ENCODE measurements around the gene SORL1. TPM values are rescaled to one million over a fixed set of nuclear protein-coding genes. Genes with fewer than 3 reads are reported as not detected.

Gene SORL1
- total and polyA plus RNA-seq, 2 experiments from 2014 or later: 0.26 to 0.54 TPM

DNA sequence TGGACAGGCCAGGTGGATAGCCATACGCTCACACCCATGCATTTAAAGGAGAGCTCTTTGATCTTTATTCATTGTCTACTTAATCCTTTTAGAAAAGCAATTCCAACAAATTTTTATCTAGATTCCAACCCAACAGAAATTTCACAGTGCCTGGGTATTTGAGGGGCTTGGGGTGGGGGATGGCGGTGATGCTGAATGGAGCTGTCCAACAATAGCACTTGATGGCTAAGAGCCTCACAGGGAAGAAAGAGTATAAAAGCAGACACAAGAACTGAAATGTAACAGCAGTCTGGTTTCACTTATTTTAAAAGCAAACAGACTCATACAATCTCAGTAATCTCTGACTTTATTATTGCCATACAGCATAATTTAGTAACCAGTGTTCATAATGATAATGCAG lies 102.4 kb downstream of the SORL1 start:
- WGBS, 2 experiments (ENCODE audit: low coverage in 1 of 2, low lambda C conversion rate in 2 of 2, missing lambda C conversion rate in 2 of 2): 67 to 80% methylated on average over 2 of the region's 2 CpGs
- Histone ChIP-seq H3K9me3 (ENCODE audit: low read depth) (no peaks in the 10 kb centered on the region), H3F3A (ENCODE audit: insufficient read depth) (no peaks in the 10 kb centered on the region), H3K27ac (no peak overlapping the region), H3K4me1 (ENCODE audit: insufficient read depth) (no peaks in the 10 kb centered on the region), H3K79me2 (ENCODE audit: insufficient read depth) (no peaks in the 10 kb centered on the region), H4K20me1 (ENCODE audit: insufficient read depth) (no peaks in the 10 kb centered on the region), H3K27me3 (replicated peaks; ENCODE audit: insufficient read depth) (peaks cover 44% of the 10 kb centered on the region), H3K4me2 (ENCODE audit: unreplicated experiment) (no peak overlapping the region), H3K4me3 (no peak overlapping the region), H3K9me2 (ENCODE audit: insufficient read depth) (no peaks in the 10 kb centered on the region), H3K36me3 (ENCODE audit: low read depth) (no peaks in the 10 kb centered on the region), H3K9ac (no peak overlapping the region), H2AFZ (no peak overlapping the region)
- DNase-seq: no peak
- in situ Hi-C loops (cut with MboI): no loop called here
- TF ChIP-seq EZH2phosphoT487 (IDR thresholded peaks at IDR 0.05; ENCODE audit: insufficient read depth, low read depth) (no peak), EZH2 (IDR thresholded peaks at IDR 0.05; ENCODE audit: insufficient read depth, poor library complexity, severe bottlenecking) (no peak)

- H3K79me2 ChIP-seq (ENCODE audit: insufficient read depth): no peaks in the 10 kb centered on the region
- H3K9ac ChIP-seq: no peak overlapping the region
- no peaks in the 10 kb centered on the region for H3F3A ChIP-seq (ENCODE audit: insufficient read depth)
- no peaks in the 10 kb centered on the region for H4K20me1 ChIP-seq (ENCODE audit: insufficient read depth)
- H3K4me2 ChIP-seq (ENCODE audit: unreplicated experiment): no peak overlapping the region
- in situ Hi-C loops (cut with MboI): no loop called here
- no peak overlapping the region for H3K27ac ChIP-seq
- WGBS, 2 experiments (ENCODE audit: low coverage in 1 of 2, low lambda C conversion rate in 2 of 2, missing lambda C conversion rate in 2 of 2): 1 to 2% methylated on average over 5 of the region's 5 CpGs
- peaks cover 47% of the 10 kb centered on the region for H3K27me3 ChIP-seq (replicated peaks; ENCODE audit: insufficient read depth)
- no peaks in the 10 kb centered on the region for H3K9me3 ChIP-seq (ENCODE audit: low read depth)
- H3K4me3 ChIP-seq: no peak overlapping the region
- H2AFZ ChIP-seq: no peak overlapping the region
- H3K36me3 ChIP-seq (ENCODE audit: low read depth): no peaks in the 10 kb centered on the region
- no peaks in the 10 kb centered on the region for H3K4me1 ChIP-seq (ENCODE audit: insufficient read depth)
- no peaks in the 10 kb centered on the region for H3K9me2 ChIP-seq (ENCODE audit: insufficient read depth)
- DNase-seq: no peak
- TF ChIP-seq EZH2 (IDR thresholded peaks at IDR 0.05; ENCODE audit: insufficient read depth, poor library complexity, severe bottlenecking) (no peak), EZH2phosphoT487 (IDR thresholded peaks at IDR 0.05; ENCODE audit: insufficient read depth, low read depth) (no peak)
Measured at GRCh38 chr11:121555121-121555520, 103.0 kb downstream of the SORL1 start.

DNA sequence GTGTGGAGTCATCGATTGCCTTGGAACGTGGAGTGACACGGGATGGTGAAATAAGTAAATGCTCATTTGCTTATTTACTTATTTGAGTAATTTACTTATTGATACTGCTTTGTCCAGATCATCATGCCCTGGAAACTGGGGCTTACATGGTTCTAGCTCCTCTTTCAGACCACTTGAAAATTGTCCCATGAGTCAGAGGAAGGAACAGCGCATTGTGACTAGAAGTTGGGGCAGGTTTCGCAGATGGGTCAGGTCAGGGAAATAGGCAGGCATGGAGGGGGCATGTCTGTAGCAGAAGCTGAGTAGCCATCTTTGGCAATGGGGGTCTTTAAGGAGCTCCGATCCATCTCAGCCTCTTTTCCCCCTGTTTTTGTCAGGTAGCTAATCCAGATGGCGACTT lies 104.8 kb downstream of the SORL1 start:
- TF ChIP-seq EZH2phosphoT487 (IDR thresholded peaks at IDR 0.05; ENCODE audit: insufficient read depth, low read depth) (no peak), EZH2 (IDR thresholded peaks at IDR 0.05; ENCODE audit: insufficient read depth, poor library complexity, severe bottlenecking) (no peak)
- no peaks in the 10 kb centered on the region for H3K9me2 ChIP-seq (ENCODE audit: insufficient read depth)
- no peaks in the 10 kb centered on the region for H3F3A ChIP-seq (ENCODE audit: insufficient read depth)
- H3K27me3 ChIP-seq (replicated peaks; ENCODE audit: insufficient read depth): peaks cover 53% of the 10 kb centered on the region
- no peak overlapping the region for H3K4me3 ChIP-seq
- no peak overlapping the region for H3K9ac ChIP-seq
- no peaks in the 10 kb centered on the region for H3K79me2 ChIP-seq (ENCODE audit: insufficient read depth)
- H3K4me2 ChIP-seq (ENCODE audit: unreplicated experiment): no peak overlapping the region
- no peak overlapping the region for H3K27ac ChIP-seq
- H2AFZ ChIP-seq: no peak overlapping the region
- H4K20me1 ChIP-seq (ENCODE audit: insufficient read depth): no peaks in the 10 kb centered on the region
- WGBS, 2 experiments (ENCODE audit: low coverage in 1 of 2, low lambda C conversion rate in 2 of 2, missing lambda C conversion rate in 2 of 2): 86 to 89% methylated on average over 7 of the region's 7 CpGs
- no peaks in the 10 kb centered on the region for H3K4me1 ChIP-seq (ENCODE audit: insufficient read depth)
- no peaks in the 10 kb centered on the region for H3K9me3 ChIP-seq (ENCODE audit: low read depth)
- H3K36me3 ChIP-seq (ENCODE audit: low read depth): no peaks in the 10 kb centered on the region
- in situ Hi-C loops (cut with MboI): no loop called here
- DNase-seq: no peak

- Histone ChIP-seq H3K9me2 (ENCODE audit: insufficient read depth) (no peaks in the 10 kb centered on the region), H2AFZ (no peak overlapping the region), H3K36me3 (ENCODE audit: low read depth) (no peaks in the 10 kb centered on the region), H3F3A (ENCODE audit: insufficient read depth) (no peaks in the 10 kb centered on the region), H3K9ac (no peak overlapping the region), H3K27ac (no peak overlapping the region), H3K79me2 (ENCODE audit: insufficient read depth) (no peaks in the 10 kb centered on the region), H3K9me3 (ENCODE audit: low read depth) (no peaks in the 10 kb centered on the region), H3K4me2 (ENCODE audit: unreplicated experiment) (no peak overlapping the region), H3K27me3 (replicated peaks; ENCODE audit: insufficient read depth) (peaks cover 54% of the 10 kb centered on the region), H4K20me1 (ENCODE audit: insufficient read depth) (no peaks in the 10 kb centered on the region), H3K4me1 (ENCODE audit: insufficient read depth) (no peaks in the 10 kb centered on the region), H3K4me3 (no peak overlapping the region)
- no peak for TF ChIP-seq EZH2 (IDR thresholded peaks at IDR 0.05; ENCODE audit: insufficient read depth, poor library complexity, severe bottlenecking)
- no peak for TF ChIP-seq EZH2phosphoT487 (IDR thresholded peaks at IDR 0.05; ENCODE audit: insufficient read depth, low read depth)
- in situ Hi-C loops (cut with MboI): no loop called here
- DNase-seq: no peak
- 79 to 87% methylated on average over 8 of the region's 8 CpGs for WGBS, 2 experiments (ENCODE audit: low coverage in 1 of 2, low lambda C conversion rate in 2 of 2, missing lambda C conversion rate in 2 of 2)
Measured at GRCh38 chr11:121557348-121557747, 105.2 kb downstream of the SORL1 start.

DNA sequence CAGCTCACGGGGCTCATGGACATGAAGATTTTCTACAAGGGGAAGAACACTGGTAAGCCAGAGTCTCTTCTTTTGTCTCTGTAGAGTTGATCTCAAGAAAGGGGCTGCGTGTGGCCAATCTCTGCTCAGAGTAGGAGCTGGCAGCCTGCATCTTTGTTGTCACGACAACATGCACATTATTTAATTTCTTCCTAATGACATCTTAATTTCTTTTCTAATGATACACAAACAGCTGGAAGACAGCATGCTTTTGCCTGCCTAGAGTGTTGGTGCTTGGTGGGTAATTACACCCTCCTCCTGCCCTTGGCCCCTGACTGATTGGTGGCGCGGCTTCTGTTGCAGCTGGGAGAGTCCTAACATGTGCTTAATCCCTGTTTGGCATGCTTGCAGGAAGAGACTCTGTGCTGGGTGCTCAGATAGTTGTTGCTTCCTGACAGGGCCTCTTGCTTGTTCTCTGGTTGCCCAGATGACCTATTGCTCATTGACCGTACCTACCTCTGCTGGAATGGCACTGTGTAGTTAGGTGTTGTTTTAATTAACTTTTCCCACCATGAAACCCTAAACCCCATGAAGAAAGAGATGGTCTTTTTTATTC lies 107.6 kb downstream of the SORL1 start:
- Histone ChIP-seq H3K9ac (no peak overlapping the region), H3K36me3 (ENCODE audit: low read depth) (no peaks in the 10 kb centered on the region), H3K27ac (no peak overlapping the region), H3F3A (ENCODE audit: insufficient read depth) (no peaks in the 10 kb centered on the region), H3K4me1 (ENCODE audit: insufficient read depth) (no peaks in the 10 kb centered on the region), H4K20me1 (ENCODE audit: insufficient read depth) (no peaks in the 10 kb centered on the region), H3K4me2 (ENCODE audit: unreplicated experiment) (no peak overlapping the region), H3K9me2 (ENCODE audit: insufficient read depth) (no peaks in the 10 kb centered on the region), H3K9me3 (ENCODE audit: low read depth) (no peaks in the 10 kb centered on the region), H3K4me3 (no peak overlapping the region), H3K27me3 (replicated peaks; ENCODE audit: insufficient read depth) (peaks cover 54% of the 10 kb centered on the region), H2AFZ (no peak overlapping the region), H3K79me2 (ENCODE audit: insufficient read depth) (no peaks in the 10 kb centered on the region)
- in situ Hi-C loops (cut with MboI): no loop called here
- TF ChIP-seq EZH2 (IDR thresholded peaks at IDR 0.05; ENCODE audit: insufficient read depth, poor library complexity, severe bottlenecking) (no peak), EZH2phosphoT487 (IDR thresholded peaks at IDR 0.05; ENCODE audit: insufficient read depth, low read depth) (no peak)
- 76 to 79% methylated on average over 6 of the region's 6 CpGs for WGBS, 2 experiments (ENCODE audit: low coverage in 1 of 2, low lambda C conversion rate in 2 of 2, missing lambda C conversion rate in 2 of 2)
- DNase-seq: no peak

Measured in GM23248 (cell line).